Measurements from ENCODE around the gene GNG7.

GNG7 gene

DNA sequence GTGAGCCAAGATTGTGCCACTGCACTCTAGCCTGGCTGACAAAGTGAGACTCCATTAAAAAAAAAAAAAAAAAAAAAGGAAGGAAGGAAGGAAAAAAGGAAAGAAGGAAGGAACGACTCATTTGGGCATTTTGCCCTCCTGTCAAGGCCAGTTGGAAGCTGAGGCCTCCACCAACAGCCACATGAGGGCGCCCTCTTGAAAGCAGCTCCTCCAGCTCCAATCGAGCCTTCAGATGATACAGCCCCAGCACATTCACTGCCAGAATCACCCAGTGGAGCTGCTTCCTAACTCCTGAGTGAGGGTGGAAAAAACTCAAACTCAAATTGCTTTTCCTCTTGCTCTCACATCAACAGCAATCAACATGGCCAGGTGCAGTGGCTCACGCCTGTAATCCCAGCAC lies 40.9 kb downstream of the GNG7 start:
- no peak overlapping the region for H3K27ac ChIP-seq (replicated peaks; ENCODE audit: low read length)

DNA sequence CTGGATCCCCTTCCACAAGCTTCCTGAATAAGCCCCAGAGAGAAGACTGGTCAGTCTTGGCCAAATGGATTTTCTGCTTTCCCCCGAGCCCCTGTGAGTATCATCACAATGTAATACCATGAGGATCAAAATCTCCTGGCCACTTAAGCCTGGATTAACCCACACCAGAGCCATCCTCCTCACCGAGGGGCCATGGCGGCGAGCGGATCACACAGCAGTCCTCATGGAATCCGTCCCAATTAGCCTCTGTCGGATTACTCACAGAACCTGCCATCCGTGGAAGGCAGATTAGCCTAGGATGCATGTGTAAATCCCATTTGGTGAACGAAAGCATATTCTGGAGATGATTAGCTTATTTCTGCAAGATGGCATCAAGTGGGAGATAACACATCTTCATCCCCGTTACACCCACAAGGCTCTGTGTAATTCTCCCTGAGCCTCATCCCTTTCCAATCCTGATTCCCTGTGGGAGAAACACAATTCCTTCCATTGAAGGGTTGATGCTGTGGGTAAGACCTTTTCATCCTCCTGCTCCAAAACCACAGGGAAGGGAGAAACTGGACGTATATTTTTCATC lies 42.5 kb downstream of the GNG7 start:
- no peak overlapping the region for H3K4ac ChIP-seq (ENCODE audit: low read length)
- no peak overlapping the region for H2BK5ac ChIP-seq (ENCODE audit: low read length)
- H2BK120ac ChIP-seq (ENCODE audit: low read depth, low read length): no peak overlapping the region
- H4K8ac ChIP-seq (ENCODE audit: low read depth, low read length): no peak overlapping the region
- H2BK15ac ChIP-seq (ENCODE audit: low read length): no peak overlapping the region
- no peak overlapping the region for H3K4me2 ChIP-seq (ENCODE audit: insufficient read depth, low read length, poor library complexity, severe bottlenecking)
- no peak for DNase-seq (ENCODE audit: low spot score)
- no peak overlapping the region for H2AFZ ChIP-seq (ENCODE audit: low read length)
- WGBS, 2 donors (ENCODE audit: extremely low coverage in 2 of 2, insufficient read length in 2 of 2, insufficient replicate concordance in 1 of 2): no CpG with 5 or more reads among the region's 11 CpGs
- no peak overlapping the region for H3K27ac ChIP-seq (replicated peaks; ENCODE audit: low read length)
- no peaks in the 10 kb centered on the region for H3K36me3 ChIP-seq (replicated peaks in 1 of 2; ENCODE audit: control insufficient read depth in 2 of 2, insufficient read depth in 2 of 2, low read length in 2 of 2)
- no peak overlapping the region for H3K4me3 ChIP-seq (ENCODE audit: low read length in 2 of 2)
- H3K23ac ChIP-seq (ENCODE audit: low read depth, low read length, poor library complexity): no peak overlapping the region
- H2AK5ac ChIP-seq (ENCODE audit: low read depth, low read length): no peak overlapping the region
- no peaks in the 10 kb centered on the region for H3K79me1 ChIP-seq (ENCODE audit: low read depth, low read length)
- no peak overlapping the region for H3K14ac ChIP-seq (ENCODE audit: low read length)
- H3K18ac ChIP-seq (ENCODE audit: low read length): no peak overlapping the region
- H3K9me3 ChIP-seq (replicated peaks in 1 of 2; ENCODE audit: control insufficient read depth in 2 of 2, insufficient read depth in 1 of 2, low read depth in 1 of 2, low read length in 2 of 2): peaks cover 8 to 16% of the 10 kb centered on the region in 2 donors
- no peak overlapping the region for H2BK12ac ChIP-seq (ENCODE audit: low read length)
- peaks cover 0 to 12% of the 10 kb centered on the region in 2 donors for H3K4me1 ChIP-seq (ENCODE audit: control insufficient read depth in 2 of 2, insufficient read depth in 1 of 2, low read depth in 1 of 2, low read length in 2 of 2)
- H4K91ac ChIP-seq (ENCODE audit: low read depth, low read length, poor library complexity): no peak overlapping the region
- H3K9ac ChIP-seq (ENCODE audit: low read depth, low read length, poor library complexity): no peak overlapping the region
- H3K27me3 ChIP-seq (ENCODE audit: control insufficient read depth in 3 of 3, insufficient read depth in 3 of 3, low read depth in 1 of 3, low read length in 3 of 3): peaks cover 0 to 1% (median 0%) of the 10 kb centered on the region in 3 experiments

More for the DNA sequence above, 40.9 kb downstream of the GNG7 start:
- Histone ChIP-seq H3K4me2 (ENCODE audit: insufficient read depth, low read length, poor library complexity, severe bottlenecking) (no peak overlapping the region), H3K79me1 (ENCODE audit: low read depth, low read length) (no peaks in the 10 kb centered on the region), H3K14ac (ENCODE audit: low read length) (no peak overlapping the region), H3K18ac (ENCODE audit: low read length) (no peak overlapping the region), H2BK15ac (ENCODE audit: low read length) (no peak overlapping the region), H3K36me3 (replicated peaks in 1 of 2; ENCODE audit: control insufficient read depth in 2 of 2, insufficient read depth in 2 of 2, low read length in 2 of 2) (no peaks in the 10 kb centered on the region), H3K4me1 (ENCODE audit: control insufficient read depth in 2 of 2, insufficient read depth in 1 of 2, low read depth in 1 of 2, low read length in 2 of 2) (peaks cover 0 to 12% of the 10 kb centered on the region in 2 donors), H3K9ac (ENCODE audit: low read depth, low read length, poor library complexity) (no peak overlapping the region), H2BK12ac (ENCODE audit: low read length) (no peak overlapping the region), H4K91ac (ENCODE audit: low read depth, low read length, poor library complexity) (no peak overlapping the region), H2BK5ac (ENCODE audit: low read length) (no peak overlapping the region), H3K23ac (ENCODE audit: low read depth, low read length, poor library complexity) (no peak overlapping the region), H2BK120ac (ENCODE audit: low read depth, low read length) (no peak overlapping the region), H3K27me3 (ENCODE audit: control insufficient read depth in 3 of 3, insufficient read depth in 3 of 3, low read depth in 1 of 3, low read length in 3 of 3) (peaks cover 0 to 1% (median 0%) of the 10 kb centered on the region in 3 experiments), H4K8ac (ENCODE audit: low read depth, low read length) (no peak overlapping the region), H2AK5ac (ENCODE audit: low read depth, low read length) (no peak overlapping the region), H2AFZ (ENCODE audit: low read length) (no peak overlapping the region), H3K4me3 (ENCODE audit: low read length in 2 of 2) (no peak overlapping the region), H3K9me3 (replicated peaks in 1 of 2; ENCODE audit: control insufficient read depth in 2 of 2, insufficient read depth in 1 of 2, low read depth in 1 of 2, low read length in 2 of 2) (peaks cover 8 to 16% of the 10 kb centered on the region in 2 donors), H3K4ac (ENCODE audit: low read length) (no peak overlapping the region)
- DNase-seq (ENCODE audit: low spot score): no peak
- no CpG with 5 or more reads among the region's 4 CpGs for WGBS, 2 donors (ENCODE audit: extremely low coverage in 2 of 2, insufficient read length in 2 of 2, insufficient replicate concordance in 1 of 2)

DNA sequence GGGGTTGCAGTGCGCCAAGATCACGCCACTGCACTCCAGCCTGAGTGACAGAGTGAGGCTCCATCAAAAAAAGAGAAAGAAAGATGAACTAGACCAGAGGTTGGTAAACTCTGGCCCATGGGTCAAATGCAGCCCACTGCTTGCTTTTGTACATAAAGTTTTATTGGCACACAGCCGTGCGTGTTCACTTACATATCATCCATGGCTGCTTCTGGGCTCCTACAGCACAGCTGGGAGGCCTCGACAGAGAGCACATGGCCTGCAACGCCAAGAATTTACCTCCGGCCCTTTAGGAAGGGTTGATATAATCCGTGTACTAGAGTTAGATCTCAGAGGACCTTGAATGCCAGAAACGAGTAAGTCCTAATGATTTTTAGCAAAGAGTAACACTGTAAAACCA lies 46.0 kb downstream of the GNG7 start:
- no peak overlapping the region for H4K8ac ChIP-seq (ENCODE audit: low read depth, low read length)
- no peak overlapping the region for H3K18ac ChIP-seq (ENCODE audit: low read length)
- peaks cover 5 to 7% of the 10 kb centered on the region in 2 donors for H3K4me1 ChIP-seq (ENCODE audit: control insufficient read depth in 2 of 2, insufficient read depth in 1 of 2, low read depth in 1 of 2, low read length in 2 of 2)
- H2BK12ac ChIP-seq (ENCODE audit: low read length): no peak overlapping the region
- H3K4me3 ChIP-seq (ENCODE audit: low read length in 2 of 2): no peak overlapping the region
- no peak overlapping the region for H3K14ac ChIP-seq (ENCODE audit: low read length)
- H2BK120ac ChIP-seq (ENCODE audit: low read depth, low read length): no peak overlapping the region
- no peaks in the 10 kb centered on the region for H3K79me1 ChIP-seq (ENCODE audit: low read depth, low read length)
- H3K4me2 ChIP-seq (ENCODE audit: insufficient read depth, low read length, poor library complexity, severe bottlenecking): no peak overlapping the region
- H3K23ac ChIP-seq (ENCODE audit: low read depth, low read length, poor library complexity): no peak overlapping the region
- H3K27ac ChIP-seq (replicated peaks; ENCODE audit: low read length): no peak overlapping the region
- H2AFZ ChIP-seq (ENCODE audit: low read length): no peak overlapping the region
- H3K27me3 ChIP-seq (ENCODE audit: control insufficient read depth in 3 of 3, insufficient read depth in 3 of 3, low read depth in 1 of 3, low read length in 3 of 3): peaks cover 0 to 7% (median 1%) of the 10 kb centered on the region in 3 experiments
- no peak overlapping the region for H3K9ac ChIP-seq (ENCODE audit: low read depth, low read length, poor library complexity)
- H2BK5ac ChIP-seq (ENCODE audit: low read length): no peak overlapping the region
- peaks cover 0 to 1% of the 10 kb centered on the region in 2 donors for H3K9me3 ChIP-seq (replicated peaks in 1 of 2; ENCODE audit: control insufficient read depth in 2 of 2, insufficient read depth in 1 of 2, low read depth in 1 of 2, low read length in 2 of 2)
- H4K91ac ChIP-seq (ENCODE audit: low read depth, low read length, poor library complexity): no peak overlapping the region
- no peak overlapping the region for H3K4ac ChIP-seq (ENCODE audit: low read length)
- no CpG with 5 or more reads among the region's 9 CpGs for WGBS, 2 donors (ENCODE audit: extremely low coverage in 2 of 2, insufficient read length in 2 of 2, insufficient replicate concordance in 1 of 2)
- no peak for DNase-seq (ENCODE audit: low spot score)
- no peak overlapping the region for H2BK15ac ChIP-seq (ENCODE audit: low read length)
- no peak overlapping the region for H2AK5ac ChIP-seq (ENCODE audit: low read depth, low read length)
- no peaks in the 10 kb centered on the region for H3K36me3 ChIP-seq (replicated peaks in 1 of 2; ENCODE audit: control insufficient read depth in 2 of 2, insufficient read depth in 2 of 2, low read length in 2 of 2)

DNA sequence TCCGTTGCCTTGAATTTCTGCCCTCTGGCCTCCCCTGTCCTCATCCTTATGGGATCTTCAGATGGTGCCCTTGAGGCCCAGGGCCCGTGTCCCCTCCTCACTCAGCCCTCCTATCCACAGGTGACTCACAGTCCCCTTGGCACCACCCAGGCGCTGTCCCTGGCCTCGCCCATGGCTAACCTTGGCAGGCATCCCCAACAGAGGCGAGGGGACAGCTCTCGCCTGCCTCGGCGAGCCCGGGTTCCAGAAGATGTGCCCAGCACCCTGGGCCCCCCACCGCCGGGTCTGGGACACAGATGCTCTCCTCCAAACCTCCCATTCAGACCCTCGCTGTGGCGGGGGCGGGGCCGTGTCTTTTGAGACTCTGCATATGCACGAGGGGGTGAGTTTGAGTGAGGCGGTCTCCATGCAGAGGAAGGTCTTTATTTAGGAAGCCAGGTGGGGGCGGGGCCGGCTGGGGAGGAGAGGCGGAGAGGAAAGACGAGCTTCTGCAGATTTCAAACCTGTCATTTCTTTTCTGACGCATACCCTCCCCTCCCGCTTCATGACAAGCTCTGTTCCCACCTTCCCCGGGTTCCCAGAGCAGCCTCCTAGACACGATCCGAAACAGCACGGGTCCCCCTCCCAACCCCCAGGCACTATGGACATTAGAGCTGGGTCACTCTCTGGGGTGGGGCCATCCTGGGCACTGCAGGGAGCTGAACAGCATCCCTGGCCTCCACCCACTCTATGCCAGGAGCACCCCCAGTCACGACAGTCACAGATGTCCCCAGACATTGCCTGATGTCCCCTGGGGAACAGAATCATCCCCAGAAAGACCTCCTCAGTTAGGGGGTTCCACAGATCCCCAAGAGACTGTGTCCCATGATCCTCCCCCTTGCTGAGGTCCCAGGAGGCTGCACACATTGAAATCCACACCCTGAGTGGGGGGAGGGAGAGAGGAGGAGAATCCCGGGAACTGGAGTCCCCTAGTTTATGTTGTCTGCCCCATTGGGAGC lies 48.5 kb downstream of the GNG7 start:
- H2AFZ ChIP-seq (ENCODE audit: low read length): peak overlapping the region; percentile 9
- no peak for DNase-seq (ENCODE audit: low spot score)
- no peak overlapping the region for H2AK5ac ChIP-seq (ENCODE audit: low read depth, low read length)
- no peak overlapping the region for H4K91ac ChIP-seq (ENCODE audit: low read depth, low read length, poor library complexity)
- peaks cover 5 to 7% of the 10 kb centered on the region in 2 donors for H3K4me1 ChIP-seq (ENCODE audit: control insufficient read depth in 2 of 2, insufficient read depth in 1 of 2, low read depth in 1 of 2, low read length in 2 of 2)
- H3K4ac ChIP-seq (ENCODE audit: low read length): no peak overlapping the region
- no peaks in the 10 kb centered on the region for H3K79me1 ChIP-seq (ENCODE audit: low read depth, low read length)
- peak overlapping the region; percentile 94 for H3K14ac ChIP-seq (ENCODE audit: low read length)
- H4K8ac ChIP-seq (ENCODE audit: low read depth, low read length): no peak overlapping the region
- peak overlapping the region; percentile 73 for H3K23ac ChIP-seq (ENCODE audit: low read depth, low read length, poor library complexity)
- H2BK15ac ChIP-seq (ENCODE audit: low read length): peak overlapping the region; percentile 75
- H3K27ac ChIP-seq (replicated peaks; ENCODE audit: low read length): no peak overlapping the region
- H3K27me3 ChIP-seq (ENCODE audit: control insufficient read depth in 3 of 3, insufficient read depth in 3 of 3, low read depth in 1 of 3, low read length in 3 of 3): peaks cover 0 to 7% (median 0%) of the 10 kb centered on the region in 3 experiments
- no peak overlapping the region for H2BK5ac ChIP-seq (ENCODE audit: low read length)
- peak overlapping the region; percentile 60 for H3K9ac ChIP-seq (ENCODE audit: low read depth, low read length, poor library complexity)
- no peaks in the 10 kb centered on the region for H3K36me3 ChIP-seq (replicated peaks in 1 of 2; ENCODE audit: control insufficient read depth in 2 of 2, insufficient read depth in 2 of 2, low read length in 2 of 2)
- peak overlapping the region; percentile 87 for H3K18ac ChIP-seq (ENCODE audit: low read length)
- no CpG with 5 or more reads among the region's 29 CpGs for WGBS, 2 donors (ENCODE audit: extremely low coverage in 2 of 2, insufficient read length in 2 of 2, insufficient replicate concordance in 1 of 2)
- H2BK12ac ChIP-seq (ENCODE audit: low read length): peak overlapping the region; percentile 73
- no peak overlapping the region for H2BK120ac ChIP-seq (ENCODE audit: low read depth, low read length)
- H3K9me3 ChIP-seq (replicated peaks in 1 of 2; ENCODE audit: control insufficient read depth in 2 of 2, insufficient read depth in 1 of 2, low read depth in 1 of 2, low read length in 2 of 2): no peaks in the 10 kb centered on the region
- H3K4me3 ChIP-seq (ENCODE audit: low read length in 2 of 2): no peak overlapping the region
- no peak overlapping the region for H3K4me2 ChIP-seq (ENCODE audit: insufficient read depth, low read length, poor library complexity, severe bottlenecking)

Data from neuronal stem cell (in vitro differentiated cells).